ENCODE results near the gene FILIP1.

Gene FILIP1

DNA sequence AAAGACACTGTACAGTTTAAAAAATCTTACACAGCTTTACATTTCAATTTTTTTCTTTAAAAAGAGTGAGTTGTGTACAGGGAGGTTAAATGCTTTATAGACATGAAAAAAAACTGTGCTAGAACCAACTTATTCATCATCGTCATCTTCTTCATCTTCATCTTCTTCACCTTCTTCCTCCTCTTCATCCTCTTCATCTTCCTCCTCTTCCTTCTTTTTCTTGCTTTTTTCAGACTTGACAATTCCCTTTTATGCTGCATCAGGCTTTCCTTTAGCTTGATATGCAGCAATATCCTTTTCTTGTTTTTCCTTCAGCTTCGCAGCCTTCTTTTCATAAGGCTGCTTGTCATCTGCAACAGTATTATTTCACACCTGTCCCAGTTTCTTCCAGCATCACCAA, 174.7 kb downstream of the FILIP1 start:
- Histone ChIP-seq H3K9me3 (ENCODE audit: insufficient read depth, low read length) (no peaks in the 10 kb centered on the region), H3K9ac (ENCODE audit: insufficient read length, low read depth) (no peak overlapping the region), H3K27me3 (ENCODE audit: insufficient read depth, insufficient read length) (no peaks in the 10 kb centered on the region), H3K36me3 (ENCODE audit: insufficient read depth, insufficient read length, low read length) (no peaks in the 10 kb centered on the region), H3K4me3 (ENCODE audit: insufficient read length, low read depth) (no peak overlapping the region), H3K4me1 (ENCODE audit: insufficient read depth, insufficient read length) (no peaks in the 10 kb centered on the region)
- no peak for DNase-seq (ENCODE audit: low read depth, low spot score)
- no peak for TF ChIP-seq SUZ12 (IDR thresholded peaks at IDR 0.05; ENCODE audit: extremely low read depth, insufficient read depth, insufficient read length)
- no peak for TF ChIP-seq YY1 (IDR thresholded peaks at IDR 0.05; ENCODE audit: insufficient read depth, insufficient read length)

- Histone ChIP-seq H3K9ac (ENCODE audit: insufficient read length, low read depth) (no peak overlapping the region), H3K27me3 (ENCODE audit: insufficient read depth, insufficient read length) (no peaks in the 10 kb centered on the region), H3K36me3 (ENCODE audit: insufficient read depth, insufficient read length, low read length) (no peaks in the 10 kb centered on the region), H3K4me1 (ENCODE audit: insufficient read depth, insufficient read length) (no peaks in the 10 kb centered on the region), H3K4me3 (ENCODE audit: insufficient read length, low read depth) (no peak overlapping the region), H3K9me3 (ENCODE audit: insufficient read depth, low read length) (no peaks in the 10 kb centered on the region)
- TF ChIP-seq SUZ12 (IDR thresholded peaks at IDR 0.05; ENCODE audit: extremely low read depth, insufficient read depth, insufficient read length) (no peak), YY1 (IDR thresholded peaks at IDR 0.05; ENCODE audit: insufficient read depth, insufficient read length) (no peak), ZNF274 (IDR thresholded peaks at IDR 0.05; ENCODE audit: low read depth, low read length) (no peak)
- DNase-seq (ENCODE audit: low read depth, low spot score), result no peak
These were observed 175.9 kb downstream of the FILIP1 start for GRCh38 chr6:75317503-75318206.

DNA sequence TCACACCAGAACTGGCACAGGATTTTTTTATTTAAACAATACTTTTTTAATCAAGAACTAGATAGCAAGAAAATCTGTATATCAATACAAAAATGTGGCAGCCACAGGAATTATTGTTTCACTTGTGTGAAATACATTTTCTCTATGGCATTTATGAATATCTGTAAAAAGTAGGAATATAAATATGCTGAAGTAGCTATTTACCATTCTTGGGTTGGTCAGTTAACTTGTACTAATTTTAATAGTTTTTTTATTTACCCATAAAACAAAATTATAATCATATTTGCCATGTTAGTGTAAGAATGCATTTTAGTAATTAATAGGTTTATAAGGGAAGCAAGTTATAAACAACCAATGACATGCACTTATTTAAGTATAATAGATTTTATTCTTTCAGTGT, 177.6 kb downstream of the FILIP1 start:
- Histone ChIP-seq H3K4me3 (ENCODE audit: insufficient read length, low read depth) (no peak overlapping the region), H3K4me1 (ENCODE audit: insufficient read depth, insufficient read length) (no peaks in the 10 kb centered on the region), H3K9ac (ENCODE audit: insufficient read length, low read depth) (no peak overlapping the region), H3K36me3 (ENCODE audit: insufficient read depth, insufficient read length, low read length) (no peaks in the 10 kb centered on the region), H3K9me3 (ENCODE audit: insufficient read depth, low read length) (no peaks in the 10 kb centered on the region), H3K27me3 (ENCODE audit: insufficient read depth, insufficient read length) (no peaks in the 10 kb centered on the region)
- TF ChIP-seq ZNF274 (IDR thresholded peaks at IDR 0.05; ENCODE audit: low read depth, low read length) (no peak), YY1 (IDR thresholded peaks at IDR 0.05; ENCODE audit: insufficient read depth, insufficient read length) (no peak), SUZ12 (IDR thresholded peaks at IDR 0.05; ENCODE audit: extremely low read depth, insufficient read depth, insufficient read length) (no peak)
- no peak for DNase-seq (ENCODE audit: low read depth, low spot score)

GRCh38 chr6:75308250-75308988, 185.2 kb downstream of the FILIP1 start:
- Histone ChIP-seq H3K9me3 (ENCODE audit: insufficient read depth, low read length) (no peaks in the 10 kb centered on the region), H3K27me3 (ENCODE audit: insufficient read depth, insufficient read length) (no peaks in the 10 kb centered on the region), H3K9ac (ENCODE audit: insufficient read length, low read depth) (no peak overlapping the region), H3K36me3 (ENCODE audit: insufficient read depth, insufficient read length, low read length) (no peaks in the 10 kb centered on the region), H3K4me3 (ENCODE audit: insufficient read length, low read depth) (no peak overlapping the region), H3K4me1 (ENCODE audit: insufficient read depth, insufficient read length) (peaks cover 3% of the 10 kb centered on the region)
- no peak for DNase-seq (ENCODE audit: low read depth, low spot score)
- TF ChIP-seq YY1 (IDR thresholded peaks at IDR 0.05; ENCODE audit: insufficient read depth, insufficient read length) (no peak), ZNF274 (IDR thresholded peaks at IDR 0.05; ENCODE audit: low read depth, low read length) (no peak), SUZ12 (IDR thresholded peaks at IDR 0.05; ENCODE audit: extremely low read depth, insufficient read depth, insufficient read length) (no peak)

DNA sequence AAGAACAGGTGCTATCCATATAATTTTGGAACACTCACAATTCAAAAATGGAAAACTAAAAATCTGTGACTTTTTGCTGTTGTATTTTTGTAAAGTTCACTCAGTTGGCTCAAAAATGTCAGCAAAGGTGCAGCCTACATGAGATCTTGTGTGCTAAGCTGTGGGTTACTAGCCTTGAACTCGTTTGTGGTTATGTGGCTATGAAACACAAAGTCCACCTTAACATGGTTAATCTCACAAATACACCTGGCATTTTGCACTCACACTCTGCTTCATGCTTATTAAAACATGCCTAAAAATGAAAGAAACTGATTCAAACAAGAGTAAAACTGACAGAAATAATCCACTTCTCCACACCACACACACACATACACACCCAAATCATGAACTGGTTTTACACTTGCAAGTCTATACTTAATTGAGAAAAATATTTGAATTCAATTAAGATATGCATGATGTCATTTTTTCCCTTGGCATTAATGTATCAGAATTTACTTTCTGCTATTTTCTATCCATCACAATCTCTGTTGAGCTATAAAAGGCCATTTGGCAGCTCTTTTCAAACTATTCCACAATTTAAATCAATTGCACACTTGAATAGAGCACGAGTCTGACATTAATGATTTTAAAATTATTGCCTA, 186.1 kb downstream of the FILIP1 start:
- TF ChIP-seq YY1 (IDR thresholded peaks at IDR 0.05; ENCODE audit: insufficient read depth, insufficient read length), result no peak
- no peak for TF ChIP-seq SUZ12 (IDR thresholded peaks at IDR 0.05; ENCODE audit: extremely low read depth, insufficient read depth, insufficient read length)
- no peak for TF ChIP-seq ZNF274 (IDR thresholded peaks at IDR 0.05; ENCODE audit: low read depth, low read length)
- Histone ChIP-seq H3K36me3 (ENCODE audit: insufficient read depth, insufficient read length, low read length) (no peaks in the 10 kb centered on the region), H3K9ac (ENCODE audit: insufficient read length, low read depth) (no peak overlapping the region), H3K4me3 (ENCODE audit: insufficient read length, low read depth) (no peak overlapping the region), H3K9me3 (ENCODE audit: insufficient read depth, low read length) (no peaks in the 10 kb centered on the region), H3K4me1 (ENCODE audit: insufficient read depth, insufficient read length) (peaks cover 3% of the 10 kb centered on the region), H3K27me3 (ENCODE audit: insufficient read depth, insufficient read length) (no peaks in the 10 kb centered on the region)
- no peak for DNase-seq (ENCODE audit: low read depth, low spot score)

DNA sequence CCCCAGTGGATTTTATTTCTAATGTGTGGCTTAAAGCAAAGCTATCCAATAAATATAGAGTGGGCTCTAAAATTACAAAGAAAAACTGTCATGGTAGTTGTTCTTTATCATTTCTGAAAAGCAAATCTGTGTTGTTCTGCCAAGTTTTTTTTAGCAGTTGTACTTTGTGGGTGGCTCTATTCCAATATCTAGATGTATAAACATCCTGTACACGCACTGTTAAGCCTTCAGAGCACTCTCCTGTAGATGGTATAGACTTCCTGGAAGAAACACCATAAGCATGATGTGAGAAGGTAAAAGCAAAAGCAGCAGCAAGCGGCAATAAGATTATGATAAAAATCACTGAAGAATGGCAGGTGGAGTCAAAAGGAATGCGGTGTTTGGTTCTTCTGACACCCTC, 187.5 kb downstream of the FILIP1 start:
- Histone ChIP-seq H3K4me1 (ENCODE audit: insufficient read depth, insufficient read length) (peaks cover 3% of the 10 kb centered on the region), H3K9me3 (ENCODE audit: insufficient read depth, low read length) (no peaks in the 10 kb centered on the region), H3K36me3 (ENCODE audit: insufficient read depth, insufficient read length, low read length) (no peaks in the 10 kb centered on the region), H3K4me3 (ENCODE audit: insufficient read length, low read depth) (no peak overlapping the region), H3K9ac (ENCODE audit: insufficient read length, low read depth) (no peak overlapping the region), H3K27me3 (ENCODE audit: insufficient read depth, insufficient read length) (no peaks in the 10 kb centered on the region)
- TF ChIP-seq ZNF274 (IDR thresholded peaks at IDR 0.05; ENCODE audit: low read depth, low read length), result no peak
- no peak for TF ChIP-seq YY1 (IDR thresholded peaks at IDR 0.05; ENCODE audit: insufficient read depth, insufficient read length)
- TF ChIP-seq SUZ12 (IDR thresholded peaks at IDR 0.05; ENCODE audit: extremely low read depth, insufficient read depth, insufficient read length), result no peak
- DNase-seq (ENCODE audit: low read depth, low spot score), result no peak

GRCh38 chr6:75305573-75305972, 188.0 kb downstream of the FILIP1 start:
- H3K4me3 ChIP-seq (ENCODE audit: insufficient read length, low read depth), result no peak overlapping the region
- no peaks in the 10 kb centered on the region for H3K9me3 ChIP-seq (ENCODE audit: insufficient read depth, low read length)
- no peak overlapping the region for H3K9ac ChIP-seq (ENCODE audit: insufficient read length, low read depth)
- peaks cover 3% of the 10 kb centered on the region for H3K4me1 ChIP-seq (ENCODE audit: insufficient read depth, insufficient read length)
- TF ChIP-seq ZNF274 (IDR thresholded peaks at IDR 0.05; ENCODE audit: low read depth, low read length) (no peak), YY1 (IDR thresholded peaks at IDR 0.05; ENCODE audit: insufficient read depth, insufficient read length) (no peak), SUZ12 (IDR thresholded peaks at IDR 0.05; ENCODE audit: extremely low read depth, insufficient read depth, insufficient read length) (no peak)
- H3K36me3 ChIP-seq (ENCODE audit: insufficient read depth, insufficient read length, low read length), result no peaks in the 10 kb centered on the region
- no peaks in the 10 kb centered on the region for H3K27me3 ChIP-seq (ENCODE audit: insufficient read depth, insufficient read length)
- DNase-seq (ENCODE audit: low read depth, low spot score), result no peak
